RPMI8226 (cell line): ENCODE data around the gene GPR52.

Experiments
- DNase-seq: peaks from one replicate; pipeline ENCODE4 v3.0.0-alpha.2; 2015

GPR52 gene

DNA sequence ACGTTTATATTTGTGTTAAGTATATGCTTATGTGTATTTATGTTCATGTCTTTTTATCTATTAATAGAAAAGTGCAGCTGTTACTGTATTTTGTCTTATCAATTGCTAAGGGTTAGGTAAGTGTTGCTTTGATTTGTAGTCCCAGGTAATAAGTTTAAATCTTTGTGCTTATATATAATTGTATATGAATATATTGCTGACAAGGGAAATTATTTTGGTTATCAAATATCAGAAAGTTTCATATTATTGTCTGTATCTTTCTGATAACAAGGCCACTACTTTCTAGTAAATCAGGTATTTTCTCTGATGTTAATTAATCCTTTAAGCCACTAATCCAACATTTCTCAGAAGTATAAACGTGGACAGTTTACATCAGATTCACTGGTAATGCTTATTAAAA lies 21.3 kb downstream of the GPR52 start:
- DNase-seq = no peak

DNA sequence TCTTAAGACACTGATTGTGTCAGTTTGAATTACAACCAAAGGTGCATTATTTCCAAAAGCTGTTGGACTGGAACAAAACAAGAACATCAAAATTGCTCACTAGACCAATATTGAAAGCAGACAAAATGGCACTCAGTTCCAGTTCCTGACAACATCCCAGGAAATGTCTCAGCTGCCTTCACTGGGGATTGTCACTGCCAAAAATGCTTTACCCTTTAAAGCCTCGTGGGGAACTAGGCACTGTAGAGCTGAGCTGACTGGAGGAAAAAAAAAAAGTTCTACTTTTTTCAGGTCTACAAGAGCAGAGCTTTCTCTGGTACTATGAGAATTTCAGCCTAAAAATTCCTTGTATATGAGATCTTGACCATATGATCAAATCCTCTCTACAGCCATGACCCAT lies 21.9 kb downstream of the GPR52 start:
- DNase-seq = no peak

- DNase-seq = no peak
These were observed 31.5 kb downstream of the GPR52 start for GRCh38 chr1:174479281-174479680.

DNA sequence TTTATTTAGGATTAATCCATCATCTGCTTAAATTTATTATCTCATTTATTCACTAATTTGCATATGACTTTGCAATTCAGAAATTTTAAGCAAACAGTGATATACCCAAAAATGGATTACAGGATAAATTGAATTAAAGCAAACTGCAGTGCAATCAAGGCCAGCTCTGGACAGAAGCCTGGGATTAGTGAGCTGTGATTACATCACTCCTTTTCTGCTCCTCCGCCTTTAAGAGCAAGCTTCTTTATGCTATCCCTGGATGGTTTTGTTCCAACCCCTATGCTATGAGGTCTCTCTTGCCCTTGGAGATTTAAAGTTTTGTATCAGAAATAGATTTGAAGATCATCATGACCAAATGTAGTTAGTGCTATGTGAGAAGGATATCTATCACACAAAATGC lies 32.6 kb downstream of the GPR52 start:
- DNase-seq = no peak

- DNase-seq = no peak
These were observed 43.8 kb downstream of the GPR52 start for GRCh38 chr1:174491606-174492005.

GRCh38 chr1:174497478-174497877 lies 49.7 kb downstream of the GPR52 start:
- DNase-seq = no peak
